Upper lobe of right lung (tissue), 1 donor: Measurements from ENCODE around the gene RPS6KA3. TPM values are rescaled to one million over a fixed set of nuclear protein-coding genes. Genes with fewer than 3 reads are reported as not detected.
"Not testable (repeated sequence)": the region's sequence is repeated elsewhere in the genome, so short reads cannot be mapped to it uniquely, and the experiment has no call there.

Experiments
- ATAC-seq: fragments of 200-7000 bp; cut with Tn5 transposase; one replicate; pipeline ENCODE4 v1.9.1; 2020; ENCODE audit warnings: mild to moderate bottlenecking, moderate library complexity
- DNase-seq: peaks from one replicate; pipeline ENCODE4 v3.0.0-alpha.2; 2020
- H3K27ac ChIP-seq: fragments of 200-600 bp; one replicate; pipeline ENCODE4 v1.8.0; 2022
- H3K27me3 ChIP-seq: fragments of 200-600 bp; one replicate; pipeline ENCODE4 v1.8.0; 2022; ENCODE audit warnings: mild to moderate bottlenecking
- H3K36me3 ChIP-seq: fragments of 200-600 bp; one replicate; pipeline ENCODE4 v1.8.0; 2022
- H3K4me1 ChIP-seq: fragments of 200-600 bp; one replicate; pipeline ENCODE4 v1.8.0; 2022
- H3K4me3 ChIP-seq: fragments of 200-600 bp; one replicate; pipeline ENCODE4 v1.8.0; 2022; ENCODE audit warnings: mild to moderate bottlenecking
- H3K9me3 ChIP-seq: fragments of 200-600 bp; one replicate; pipeline ENCODE4 v1.8.0; 2022
- intact Hi-C: fragments of 100-400 bp; cut with DNase I; formaldehyde crosslinking; loops from one replicate; pipeline ENCODE4 v1.11.0; 2022
- total RNA-seq: library from RNA; stranded (reverse); fragmentation: NEBNext Ultra II Directional; extraction: Animal tissue kit (Norgen Biotek cat#: 25700); gene quantifications from one replicate; pipeline ENCODE4 v1.2.1, GENCODE V29; 2021
- TF ChIP-seq, protein P1 (sequence below): fragments of 200-600 bp; IDR thresholded peaks from one replicate; pipeline ENCODE4 v1.8.0; 2022; ENCODE audit warnings: antibody characterized with exemption
- donor health status: DM: no; HTN: yes; CAD: no; lungs with severe emphysema.

Gene RPS6KA3
- total RNA-seq, 1 donor from 2014 or later = 70.5 TPM

DNA sequence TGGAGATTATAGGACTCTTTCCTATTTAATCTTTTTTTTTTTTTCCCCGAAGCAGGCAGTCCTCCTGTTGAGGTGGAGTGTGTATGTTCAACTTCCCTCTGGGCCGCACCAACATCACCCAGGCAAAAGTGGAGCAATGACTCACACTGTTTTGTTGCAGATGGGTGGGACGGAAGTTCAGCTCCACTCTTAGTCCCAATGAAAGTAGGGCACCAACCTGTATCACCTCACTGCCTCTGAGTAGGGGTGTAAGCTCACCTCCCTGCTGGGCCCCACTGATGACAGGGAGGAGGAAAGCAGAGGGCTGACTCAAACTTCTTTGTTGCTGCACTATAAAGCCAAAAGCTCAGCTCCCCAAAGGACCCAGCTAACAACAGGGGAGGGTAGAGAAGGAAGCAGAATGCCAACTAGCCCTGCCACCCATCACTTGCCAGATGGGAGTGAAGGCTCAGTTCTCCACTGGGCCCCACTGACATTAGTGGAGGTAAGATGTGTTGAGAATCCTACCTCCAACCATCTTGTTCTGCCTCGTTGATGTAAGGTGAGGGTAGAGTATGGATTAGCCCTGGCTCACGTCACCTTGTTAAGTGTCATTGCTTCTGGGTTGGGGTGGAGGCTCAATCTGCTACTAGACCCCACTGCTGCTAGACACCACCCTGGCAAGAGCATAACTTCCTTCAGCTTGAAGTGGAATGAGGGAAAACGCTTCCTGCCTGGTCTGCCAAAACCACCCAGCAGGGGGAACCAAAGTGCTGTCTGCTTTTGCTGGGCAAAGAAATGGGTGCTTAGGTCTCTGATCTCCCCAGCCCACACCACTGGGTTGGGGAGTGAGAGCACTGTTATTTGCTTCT lies 14.1 kb downstream of the RPS6KA3 start:
- TF ChIP-seq, protein P1, sequence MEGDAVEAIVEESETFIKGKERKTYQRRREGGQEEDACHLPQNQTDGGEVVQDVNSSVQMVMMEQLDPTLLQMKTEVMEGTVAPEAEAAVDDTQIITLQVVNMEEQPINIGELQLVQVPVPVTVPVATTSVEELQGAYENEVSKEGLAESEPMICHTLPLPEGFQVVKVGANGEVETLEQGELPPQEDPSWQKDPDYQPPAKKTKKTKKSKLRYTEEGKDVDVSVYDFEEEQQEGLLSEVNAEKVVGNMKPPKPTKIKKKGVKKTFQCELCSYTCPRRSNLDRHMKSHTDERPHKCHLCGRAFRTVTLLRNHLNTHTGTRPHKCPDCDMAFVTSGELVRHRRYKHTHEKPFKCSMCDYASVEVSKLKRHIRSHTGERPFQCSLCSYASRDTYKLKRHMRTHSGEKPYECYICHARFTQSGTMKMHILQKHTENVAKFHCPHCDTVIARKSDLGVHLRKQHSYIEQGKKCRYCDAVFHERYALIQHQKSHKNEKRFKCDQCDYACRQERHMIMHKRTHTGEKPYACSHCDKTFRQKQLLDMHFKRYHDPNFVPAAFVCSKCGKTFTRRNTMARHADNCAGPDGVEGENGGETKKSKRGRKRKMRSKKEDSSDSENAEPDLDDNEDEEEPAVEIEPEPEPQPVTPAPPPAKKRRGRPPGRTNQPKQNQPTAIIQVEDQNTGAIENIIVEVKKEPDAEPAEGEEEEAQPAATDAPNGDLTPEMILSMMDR = peak; percentile 62
- DNase-seq (peak; percentile 67), ATAC-seq (peak; percentile 95)
- H3K9me3 ChIP-seq = no peaks in the 10 kb centered on the region
- no peaks in the 10 kb centered on the region for H3K4me1 ChIP-seq
- H3K27me3 ChIP-seq = no peaks in the 10 kb centered on the region
- H3K4me3 ChIP-seq = no peak overlapping the region
- intact Hi-C loops = no loop called here
- H3K27ac ChIP-seq = no peak overlapping the region
- no peaks in the 10 kb centered on the region for H3K36me3 ChIP-seq

DNA sequence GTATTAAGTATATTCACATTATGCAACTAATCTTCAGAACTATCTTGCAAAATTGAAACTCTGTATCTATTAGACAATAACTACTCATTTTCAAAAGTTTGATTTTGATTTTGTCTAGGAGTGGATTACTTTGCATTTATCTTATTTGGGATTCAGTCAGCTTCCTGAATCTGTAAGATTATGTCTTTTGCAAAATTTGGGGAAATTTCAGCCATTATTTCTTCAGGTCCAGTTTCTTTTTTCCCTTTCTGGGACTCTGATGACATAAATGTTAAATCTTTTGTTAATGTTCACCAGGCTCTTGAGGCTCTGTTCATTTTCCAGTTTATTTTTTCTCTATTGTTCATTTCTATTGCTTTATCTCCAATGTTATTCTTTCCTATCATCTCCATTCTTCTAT lies 15.0 kb downstream of the RPS6KA3 start:
- TF ChIP-seq, protein P1 = no peak

DNA sequence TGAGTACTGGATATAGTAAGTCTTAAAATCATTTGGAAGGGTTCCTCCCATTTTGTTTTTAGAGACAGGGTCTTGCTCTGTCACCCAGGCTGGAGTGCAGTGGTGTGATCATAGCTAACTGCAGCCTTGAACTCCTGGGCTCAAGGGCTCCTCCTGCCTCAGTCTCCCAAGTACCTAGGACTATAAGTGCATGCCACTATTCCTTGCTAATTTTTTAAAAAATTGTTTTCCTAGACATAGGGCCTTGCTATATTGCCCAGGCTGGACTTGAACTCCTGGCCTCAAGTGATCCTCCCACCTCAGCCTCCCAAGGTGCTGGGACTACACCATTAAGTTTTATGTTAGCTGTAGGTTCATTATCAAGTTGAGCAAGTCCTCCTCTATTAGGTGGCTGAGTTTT lies 16.6 kb downstream of the RPS6KA3 start:
- H3K27ac ChIP-seq, intact Hi-C loops, H3K27me3 ChIP-seq, H3K36me3 ChIP-seq, ATAC-seq, DNase-seq, H3K9me3 ChIP-seq, H3K4me3 ChIP-seq, H3K4me1 ChIP-seq: not testable (repeated sequence)

More for the DNA sequence above, 15.0 kb downstream of the RPS6KA3 start:
- Histone ChIP-seq H3K4me3 (no peak overlapping the region), H3K36me3 (no peaks in the 10 kb centered on the region), H3K27me3 (no peaks in the 10 kb centered on the region), H3K27ac (no peak overlapping the region), H3K9me3 (no peaks in the 10 kb centered on the region), H3K4me1 (no peaks in the 10 kb centered on the region)
- DNase-seq = no peak
- no peak for ATAC-seq
- intact Hi-C loops = no loop called here

DNA sequence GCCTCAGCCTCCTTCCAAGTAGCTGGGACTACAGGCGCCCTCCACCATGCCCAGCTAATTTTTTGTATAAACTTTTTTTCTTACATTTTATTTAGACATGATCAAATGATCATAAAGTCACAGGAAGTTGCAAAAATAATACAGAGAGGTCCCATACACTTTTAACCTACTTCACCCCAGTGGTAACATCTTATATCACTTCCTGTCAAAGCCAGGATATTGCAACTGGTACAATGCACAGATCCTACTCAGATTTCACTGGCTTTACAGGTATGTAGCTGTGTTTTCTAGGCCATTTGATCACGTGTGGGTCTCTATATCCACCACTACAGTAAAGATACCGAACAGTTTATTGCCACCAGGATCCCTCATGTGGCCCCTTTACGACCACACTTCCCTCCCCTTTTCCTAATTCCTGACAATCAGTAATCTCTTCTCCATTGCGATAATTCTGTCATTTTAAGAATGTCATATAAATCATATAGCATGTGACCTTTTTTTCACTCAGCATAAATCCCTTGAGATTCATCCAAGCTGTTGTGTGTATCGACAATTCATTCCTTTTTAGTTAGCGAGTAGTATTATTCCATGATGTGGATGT lies 18.0 kb downstream of the RPS6KA3 start:
- no peaks in the 10 kb centered on the region for H3K4me1 ChIP-seq
- intact Hi-C loops = no loop called here
- no peak overlapping the region for H3K27ac ChIP-seq
- ATAC-seq = no peak
- TF ChIP-seq, protein P1 = no peak
- no peaks in the 10 kb centered on the region for H3K36me3 ChIP-seq
- H3K9me3 ChIP-seq = no peaks in the 10 kb centered on the region
- no peaks in the 10 kb centered on the region for H3K27me3 ChIP-seq
- H3K4me3 ChIP-seq = no peak overlapping the region
- no peak for DNase-seq

DNA sequence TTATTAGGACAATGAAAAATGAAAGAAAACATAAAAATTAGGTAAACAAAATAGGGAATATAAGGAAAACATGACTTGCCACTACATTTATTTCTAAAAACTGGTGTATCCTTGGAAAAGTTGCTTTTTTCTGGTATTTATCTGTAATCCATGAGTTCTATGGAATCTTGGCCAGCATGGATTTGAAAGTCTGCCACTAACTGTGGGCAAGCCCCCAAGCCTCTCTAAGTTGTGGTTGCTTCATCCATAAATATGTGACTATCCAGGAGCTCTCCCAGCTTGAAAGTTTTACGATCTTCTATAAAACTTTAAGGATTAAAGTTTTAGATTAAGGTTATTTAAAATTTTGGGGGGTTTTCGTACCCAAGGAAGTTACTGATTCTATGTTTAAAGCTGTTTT lies 21.8 kb downstream of the RPS6KA3 start:
- Histone ChIP-seq H3K27ac (no peak overlapping the region), H3K9me3 (no peaks in the 10 kb centered on the region), H3K36me3 (no peaks in the 10 kb centered on the region), H3K4me1 (no peaks in the 10 kb centered on the region), H3K4me3 (no peak overlapping the region), H3K27me3 (no peaks in the 10 kb centered on the region)
- intact Hi-C loops = no loop called here
- DNase-seq (no peak), ATAC-seq (no peak)
- TF ChIP-seq, protein P1 = no peak

DNA sequence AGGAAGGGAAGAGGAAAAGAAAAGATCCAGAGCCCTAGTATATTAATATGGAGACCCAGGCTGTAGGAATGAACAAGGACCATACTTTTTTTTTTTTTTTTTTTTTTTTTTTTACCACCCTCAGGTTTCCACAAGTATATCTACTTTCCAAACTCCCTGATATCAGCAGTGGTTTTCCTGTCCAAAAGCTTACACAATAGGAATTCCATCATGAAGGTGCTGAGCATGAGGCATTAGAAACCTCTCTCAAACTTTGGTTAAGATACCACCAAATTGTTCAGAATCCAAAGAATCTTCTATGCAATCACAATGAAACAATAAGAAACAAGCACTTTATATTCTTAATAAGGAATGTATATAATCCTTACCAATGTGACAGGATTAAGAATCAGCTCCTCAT lies 26.5 kb downstream of the RPS6KA3 start:
- Histone ChIP-seq H3K36me3 (no peaks in the 10 kb centered on the region), H3K27me3 (no peaks in the 10 kb centered on the region), H3K9me3 (no peaks in the 10 kb centered on the region), H3K27ac (no peak overlapping the region), H3K4me3 (no peak overlapping the region), H3K4me1 (no peaks in the 10 kb centered on the region)
- intact Hi-C loops = no loop called here
- DNase-seq (no peak), ATAC-seq (no peak)
- TF ChIP-seq, protein P1 = no peak
